OCI-LY1 (cell line): ENCODE data around the gene ANKRD33B.

Experiments used
- EZH2 ChIP-seq: fragments of 200-600 bp; sonication (generic), shearing (Covaris generic); IDR thresholded peaks from 2 replicates; pipeline ENCODE4 v1.8.0; 2017; ENCODE audit warnings: borderline replicate concordance, mixed run types, mild to moderate bottlenecking, antibody characterized with exemption, low read length, moderate library complexity, mixed read lengths
- TF ChIP-seq, protein P1 (sequence below): fragments of 200-600 bp; sonication (generic), shearing (Covaris generic); IDR thresholded peaks from 2 replicates; pipeline ENCODE4 v1.5.1; 2017; ENCODE audit warnings: mild to moderate bottlenecking, antibody characterized with exemption, low read length, moderate library complexity, mixed read lengths

DNA sequence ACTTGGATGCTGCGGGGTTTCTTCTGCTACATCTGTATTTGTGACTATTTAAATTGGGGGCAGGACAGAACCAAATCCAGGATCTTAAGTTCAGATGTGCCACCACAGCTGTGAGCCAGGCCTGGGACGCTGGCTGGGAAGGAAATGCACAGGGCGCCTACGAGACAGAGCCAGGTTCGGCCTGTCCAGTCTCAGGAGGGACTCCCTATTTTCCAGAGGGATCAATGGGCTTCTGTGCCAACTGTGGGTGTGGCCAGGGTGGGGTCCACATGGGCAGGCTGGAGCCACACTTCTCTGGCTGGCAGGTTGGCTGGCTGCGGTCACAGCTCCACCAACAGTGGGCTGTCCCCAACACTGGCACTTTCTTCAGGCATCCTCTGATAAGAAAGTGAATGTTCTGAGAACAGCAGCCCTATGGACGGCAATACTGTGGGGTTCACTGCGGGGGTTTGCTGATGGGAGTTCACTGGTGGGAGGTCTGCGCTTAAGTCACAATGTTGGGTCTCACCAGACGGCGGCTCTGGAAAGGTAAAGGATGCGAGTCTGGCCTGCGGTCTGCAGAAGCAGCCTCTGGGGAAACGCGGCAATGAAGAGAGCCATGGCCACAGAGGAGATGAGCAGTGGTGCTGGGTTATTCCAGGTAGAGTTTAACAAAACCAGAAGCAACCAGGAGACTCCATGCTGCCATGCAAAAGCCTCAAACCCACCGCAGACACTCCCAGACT, 119.1 kb downstream of the ANKRD33B start:
- TF ChIP-seq, protein P1, sequence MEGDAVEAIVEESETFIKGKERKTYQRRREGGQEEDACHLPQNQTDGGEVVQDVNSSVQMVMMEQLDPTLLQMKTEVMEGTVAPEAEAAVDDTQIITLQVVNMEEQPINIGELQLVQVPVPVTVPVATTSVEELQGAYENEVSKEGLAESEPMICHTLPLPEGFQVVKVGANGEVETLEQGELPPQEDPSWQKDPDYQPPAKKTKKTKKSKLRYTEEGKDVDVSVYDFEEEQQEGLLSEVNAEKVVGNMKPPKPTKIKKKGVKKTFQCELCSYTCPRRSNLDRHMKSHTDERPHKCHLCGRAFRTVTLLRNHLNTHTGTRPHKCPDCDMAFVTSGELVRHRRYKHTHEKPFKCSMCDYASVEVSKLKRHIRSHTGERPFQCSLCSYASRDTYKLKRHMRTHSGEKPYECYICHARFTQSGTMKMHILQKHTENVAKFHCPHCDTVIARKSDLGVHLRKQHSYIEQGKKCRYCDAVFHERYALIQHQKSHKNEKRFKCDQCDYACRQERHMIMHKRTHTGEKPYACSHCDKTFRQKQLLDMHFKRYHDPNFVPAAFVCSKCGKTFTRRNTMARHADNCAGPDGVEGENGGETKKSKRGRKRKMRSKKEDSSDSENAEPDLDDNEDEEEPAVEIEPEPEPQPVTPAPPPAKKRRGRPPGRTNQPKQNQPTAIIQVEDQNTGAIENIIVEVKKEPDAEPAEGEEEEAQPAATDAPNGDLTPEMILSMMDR = no peak
- no peak for TF ChIP-seq EZH2
